Cardiac muscle cell (in vitro differentiated cells and primary cell): Measurements from ENCODE around the gene KCNIP1. TPM values are rescaled to one million over a fixed set of nuclear protein-coding genes. Genes with fewer than 3 reads are reported as not detected.

Experiments
- DNase-seq, 2 donors: peaks; one replicate each; pipeline versions ENCODE4 v3.0.0 to v3.0.0-alpha.2; 2010 to 2017; ENCODE audit warnings: low read depth in 1 of 2, low spot score in 1 of 2
- H3K27ac ChIP-seq: fragments of 200-600 bp; sonication (generic); 2 replicates; pipeline ENCODE4 v1.5.1; 2016
- H3K27me3 ChIP-seq: fragments of 200-600 bp; sonication (generic); 2 replicates; pipeline ENCODE4 v1.6.0; 2016; ENCODE audit warnings: control low read depth
- H3K36me3 ChIP-seq: fragments of 200-600 bp; sonication (generic); 2 replicates; pipeline ENCODE4 v1.5.1; 2016; ENCODE audit warnings: control low read depth
- H3K4me1 ChIP-seq: fragments of 200-600 bp; sonication (generic); 2 replicates; pipeline ENCODE4 v1.8.1; 2017; ENCODE audit warnings: low read depth, mild to moderate bottlenecking, mixed run types
- H3K4me3 ChIP-seq: fragments of 200-600 bp; sonication (generic); 2 replicates; pipeline ENCODE4 v1.5.1; 2016; ENCODE audit warnings: mild to moderate bottlenecking
- H3K9me3 ChIP-seq: fragments of 200-600 bp; sonication (generic); 2 replicates; pipeline ENCODE4 v1.5.1; 2017; ENCODE audit warnings: low read depth, mild to moderate bottlenecking, control low read depth
- CTCF ChIP-seq: IDR thresholded peaks from 2 replicates; pipeline ENCODE4 v1.5.1; 2012; ENCODE audit warnings: low read depth, mild to moderate bottlenecking, low read length
- polyA plus RNA-seq: library from polyadenylated mRNA; unstranded; fragments of >200 nt; fragmentation: Nextera tagmentation; extraction: Ambion mirVana; gene quantifications from 2 replicates; pipeline ENCODE4 v1.2.1, GENCODE V29; 2016
- total RNA-seq: library from RNA; depleted of rRNA; stranded (reverse); fragments of >200 nt; gene quantifications from 2 replicates; pipeline ENCODE4 v1.2.3, GENCODE V29; 2016

The KCNIP1 gene
- total and polyA plus RNA-seq, 2 experiments from 2014 or later: 0.09 TPM; not detected in 1

GRCh38 chr5:170704417-170705192 is 200.8 kb downstream of the KCNIP1 start:
- Histone ChIP-seq H3K27me3 (no peaks in the 10 kb centered on the region), H3K27ac (no peak overlapping the region), H3K9me3 (no peaks in the 10 kb centered on the region), H3K4me3 (no peak overlapping the region), H3K4me1 (no peaks in the 10 kb centered on the region), H3K36me3 (no peaks in the 10 kb centered on the region)
- no peak for TF ChIP-seq CTCF
- no peak for DNase-seq

DNA sequence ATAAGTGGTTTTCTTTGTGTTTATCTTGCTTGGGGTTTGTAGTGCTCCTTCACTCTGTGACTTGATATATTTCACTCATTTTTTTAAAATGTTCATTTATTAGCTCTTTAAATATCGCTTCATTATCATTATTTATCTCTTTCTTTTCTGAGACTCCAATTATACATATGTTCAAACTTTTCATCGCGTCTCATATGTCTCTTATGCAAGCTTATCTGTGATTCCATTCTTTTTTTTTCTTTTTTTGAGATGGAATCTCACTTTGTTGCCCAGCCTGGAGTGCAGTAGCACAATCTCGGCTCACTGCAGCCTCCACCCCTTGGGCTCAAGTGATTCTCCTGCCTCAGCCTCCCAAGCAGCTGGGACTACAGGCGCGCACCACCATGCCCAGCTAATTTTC is 205.8 kb downstream of the KCNIP1 start:
- Histone ChIP-seq H3K4me1 (no peaks in the 10 kb centered on the region), H3K27ac (no peak overlapping the region)

GRCh38 chr5:170711300-170711699 is 207.5 kb downstream of the KCNIP1 start:
- H3K9me3 ChIP-seq: no peaks in the 10 kb centered on the region
- H3K27me3 ChIP-seq: no peaks in the 10 kb centered on the region
- H3K36me3 ChIP-seq: no peaks in the 10 kb centered on the region
- no peak overlapping the region for H3K4me3 ChIP-seq
- no peaks in the 10 kb centered on the region for H3K4me1 ChIP-seq
- no peak overlapping the region for H3K27ac ChIP-seq
- no peak for TF ChIP-seq CTCF
- DNase-seq: no peak

More for the DNA sequence above, 205.8 kb downstream of the KCNIP1 start:
- no peak for TF ChIP-seq CTCF
- H3K27me3 ChIP-seq: no peaks in the 10 kb centered on the region
- H3K36me3 ChIP-seq: no peaks in the 10 kb centered on the region
- H3K9me3 ChIP-seq: no peaks in the 10 kb centered on the region
- no peak overlapping the region for H3K4me3 ChIP-seq
- no peak for DNase-seq

DNA sequence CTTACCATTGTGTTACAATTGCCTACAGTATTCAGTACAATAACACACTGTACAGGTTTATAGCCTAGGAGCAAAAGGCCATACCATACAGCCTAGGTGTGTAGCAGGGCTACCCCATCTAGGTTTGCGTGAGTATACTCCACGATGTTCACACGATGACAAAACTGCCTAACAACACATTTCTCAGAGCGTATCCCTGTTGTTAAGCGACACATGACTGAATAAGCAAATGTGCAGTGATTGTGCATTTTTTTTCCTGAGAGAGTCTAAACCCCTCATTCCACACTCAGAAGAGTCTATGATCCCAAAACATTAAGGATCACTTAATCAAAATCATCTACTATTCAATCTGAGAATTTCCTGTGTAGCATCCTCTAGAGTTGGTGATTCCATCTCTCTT is 211.3 kb downstream of the KCNIP1 start:
- no peak overlapping the region for H3K4me3 ChIP-seq
- H3K27me3 ChIP-seq: no peaks in the 10 kb centered on the region
- H3K4me1 ChIP-seq: no peaks in the 10 kb centered on the region
- H3K9me3 ChIP-seq: no peaks in the 10 kb centered on the region
- no peak for DNase-seq
- no peak overlapping the region for H3K27ac ChIP-seq
- TF ChIP-seq CTCF: no peak
- no peaks in the 10 kb centered on the region for H3K36me3 ChIP-seq

GRCh38 chr5:170716396-170716795 is 212.6 kb downstream of the KCNIP1 start:
- DNase-seq: no peak
- no peak overlapping the region for H3K27ac ChIP-seq
- no peak overlapping the region for H3K4me3 ChIP-seq
- TF ChIP-seq CTCF: no peak
- no peaks in the 10 kb centered on the region for H3K9me3 ChIP-seq
- H3K4me1 ChIP-seq: no peaks in the 10 kb centered on the region
- no peaks in the 10 kb centered on the region for H3K36me3 ChIP-seq
- no peaks in the 10 kb centered on the region for H3K27me3 ChIP-seq
